ENCODE data around the gene C11orf52. TPM values are rescaled to one million over a fixed set of nuclear protein-coding genes. Genes with fewer than 3 reads are reported as not detected.

Gene C11orf52
- total and polyA plus RNA-seq, 2 of the 13 experiments (the other 11 are each of a cell fraction or from before 2014, with no cell fraction given): 7.4 to 11.0 TPM

GRCh38 chr11:111878849-111879636 is 39.7 kb upstream of the C11orf52 start, which contains the start of the genes CFAP68 and FDXACB1 (continued):
- TF ChIP-seq NBN (conservative IDR thresholded peaks at IDR 0.05) (no peak), HNF1A (IDR thresholded peaks at IDR 0.05; ENCODE audit: low read depth) (no peak), HNF1A (CRISPR knock-in tag; IDR thresholded peaks at IDR 0.05; ENCODE audit: borderline replicate concordance) (peak; percentile 54; the same call in 1 of the 2 replicates), GABPA (IDR thresholded peaks at IDR 0.05; ENCODE audit: low read depth, low read length) (peak; percentile 75), GABPA (CRISPR knock-in tag; IDR thresholded peaks at IDR 0.05; ENCODE audit: low read depth) (peak; percentile 97), ZNF382 (CRISPR knock-in tag; IDR thresholded peaks at IDR 0.05; ENCODE audit: borderline replicate concordance) (no peak), ZNF543 (CRISPR knock-in tag; IDR thresholded peaks at IDR 0.05) (peak; percentile 84; the same call in 1 of the 2 replicates), ZEB1 (IDR thresholded peaks at IDR 0.05; ENCODE audit: insufficient replicate concordance, low read depth) (peak; percentile 54), ZNF383 (CRISPR knock-in tag; IDR thresholded peaks at IDR 0.05; ENCODE audit: borderline replicate concordance) (no peak; the same call in 1 of the 2 replicates), TEAD2 (CRISPR knock-in tag; IDR thresholded peaks at IDR 0.05) (no peak), ZFP62 (CRISPR knock-in tag; IDR thresholded peaks at IDR 0.05) (no peak), ARNT2 (CRISPR knock-in tag; IDR thresholded peaks at IDR 0.05; ENCODE audit: low read depth) (peak; percentile 83; the same call in 1 of the 2 replicates), NFYC (CRISPR knock-in tag; IDR thresholded peaks at IDR 0.05) (no peak), FOXJ3 (CRISPR knock-in tag; IDR thresholded peaks at IDR 0.05; ENCODE audit: borderline replicate concordance) (peak; percentile 83), THRA (CRISPR knock-in tag; IDR thresholded peaks at IDR 0.05; ENCODE audit: borderline replicate concordance) (no peak; the same call in 1 of the 2 replicates), FOXK1 (CRISPR knock-in tag; IDR thresholded peaks at IDR 0.05; ENCODE audit: borderline replicate concordance, low read depth) (peak; percentile 84; the same call in 1 of the 2 replicates), NFE2L1 (CRISPR knock-in tag; IDR thresholded peaks at IDR 0.05; ENCODE audit: borderline replicate concordance) (no peak), HNRNPL (IDR thresholded peaks at IDR 0.05; ENCODE audit: low read depth, low read length) (0 out of 2 replicates have a peak, but pooled peaks have one; percentile 10), ZSCAN25 (CRISPR knock-in tag; IDR thresholded peaks at IDR 0.05) (0 out of 2 replicates have a peak, but pooled peaks have one; percentile 58), NFYB (CRISPR knock-in tag; IDR thresholded peaks at IDR 0.05) (peak; percentile 15; the same call in 1 of the 2 replicates), RCOR2 (CRISPR knock-in tag; IDR thresholded peaks at IDR 0.05) (peak; percentile 27; the same call in 1 of the 2 replicates), FOSL1 (CRISPR knock-in tag; IDR thresholded peaks at IDR 0.05; ENCODE audit: borderline replicate concordance) (no peak), ZKSCAN5 (CRISPR knock-in tag; IDR thresholded peaks at IDR 0.05) (no peak)
- TF ChIP-seq, protein P1, sequence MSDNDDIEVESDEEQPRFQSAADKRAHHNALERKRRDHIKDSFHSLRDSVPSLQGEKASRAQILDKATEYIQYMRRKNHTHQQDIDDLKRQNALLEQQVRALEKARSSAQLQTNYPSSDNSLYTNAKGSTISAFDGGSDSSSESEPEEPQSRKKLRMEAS (IDR thresholded peaks at IDR 0.05): peak; percentile 76
